Caki2 (cell line): Measurements from ENCODE around the gene FAM228B. TPM values are rescaled to one million over a fixed set of nuclear protein-coding genes. Genes with fewer than 3 reads are reported as not detected.
"Not testable (repeated sequence)": the region's sequence is repeated elsewhere in the genome, so short reads cannot be mapped to it uniquely, and the experiment has no call there.

Source experiments
- DNase-seq: peaks from one replicate; pipeline ENCODE4 v3.0.0-alpha.2; 2015; ENCODE audit warnings: low read depth
- in situ Hi-C: cut with HindIII; loops from 2 replicates; pipeline ENCODE4 v1.10.0; 2016; ENCODE audit warnings: low sequenced_read_pairs, low pct_unique_long_range_greater_than_20kb, mixed read lengths
- total RNA-seq: library from RNA; depleted of rRNA; stranded (reverse); fragments of >200 nt; shearing (Covaris generic); gene quantifications from 2 replicates; pipeline ENCODE4 v1.2.3, GENCODE V29; 2014; ENCODE audit warnings: low replicate concordance

The FAM228B gene
- total RNA-seq, 1 experiment from 2014 or later = 12.1 TPM

- in situ Hi-C loops, DNase-seq: not testable (repeated sequence)
Observed at GRCh38 chr2:24095171-24095677, 28.0 kb upstream of the FAM228B start.

DNA sequence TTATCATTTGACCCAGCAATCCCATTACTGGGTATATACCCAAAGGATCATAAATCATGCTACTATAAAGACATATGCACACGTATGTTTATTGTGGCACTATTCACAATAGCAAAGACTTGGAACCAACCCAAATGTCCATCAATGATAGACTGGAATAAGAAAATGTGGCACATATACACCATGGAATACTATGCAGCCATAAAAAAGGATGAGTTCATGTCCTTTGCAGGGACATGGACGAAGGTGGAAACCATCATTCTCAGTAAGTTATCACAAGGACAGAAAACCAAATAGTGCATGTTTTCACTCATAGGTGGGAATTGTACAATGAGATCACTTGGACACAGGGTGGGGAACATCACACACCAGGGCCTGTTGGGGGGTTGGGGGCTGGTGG is 22.5 kb upstream of the FAM228B start:
- DNase-seq, in situ Hi-C loops: not testable (repeated sequence)

DNA sequence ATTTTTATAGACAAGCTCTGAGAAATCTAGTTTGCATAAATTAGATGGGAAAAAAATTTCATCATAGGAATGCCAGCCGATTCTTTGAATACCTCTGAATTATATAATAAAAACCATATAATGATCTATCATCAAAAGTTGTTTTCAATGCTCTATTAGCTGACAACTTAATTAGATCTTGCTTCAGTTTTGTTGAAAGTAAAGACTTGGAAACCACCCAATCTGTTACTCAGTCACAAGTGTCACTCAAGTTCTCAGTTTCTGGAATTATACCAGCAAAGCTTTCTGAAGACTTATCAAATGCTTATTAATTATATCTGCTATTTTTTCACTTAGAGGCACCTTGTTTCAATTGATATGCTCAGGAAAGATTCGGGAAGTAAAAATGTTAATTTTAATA is 21.3 kb upstream of the FAM228B start:
- in situ Hi-C loops = no loop called here
- DNase-seq = no peak

GRCh38 chr2:24102677-24103076 is 20.6 kb upstream of the FAM228B start:
- in situ Hi-C loops = no loop called here
- no peak for DNase-seq

- in situ Hi-C loops = no loop called here
- DNase-seq = no peak
Observed at GRCh38 chr2:24104110-24104650, 19.1 kb upstream of the FAM228B start.

DNA sequence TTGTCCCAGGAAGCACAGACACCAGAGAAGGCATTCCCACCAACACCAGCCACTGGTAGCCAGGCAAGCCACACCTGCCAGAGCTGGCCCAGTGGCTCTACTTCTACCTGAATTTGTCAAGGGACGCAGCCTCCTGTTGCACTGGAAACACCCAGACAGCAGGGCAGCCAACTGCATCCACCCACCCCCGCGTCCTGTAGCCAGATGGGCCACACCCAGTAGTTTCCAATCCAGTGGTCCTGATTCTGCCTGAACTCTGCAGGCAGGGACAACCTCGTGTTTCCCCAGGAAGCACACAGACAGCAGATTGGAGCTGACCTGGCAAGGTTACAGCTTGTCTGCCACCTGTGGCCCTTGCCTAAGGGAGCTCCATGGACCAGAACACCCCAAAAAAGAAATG is 18.4 kb upstream of the FAM228B start:
- DNase-seq = peak; percentile 60
- in situ Hi-C loops = no loop called here

DNA sequence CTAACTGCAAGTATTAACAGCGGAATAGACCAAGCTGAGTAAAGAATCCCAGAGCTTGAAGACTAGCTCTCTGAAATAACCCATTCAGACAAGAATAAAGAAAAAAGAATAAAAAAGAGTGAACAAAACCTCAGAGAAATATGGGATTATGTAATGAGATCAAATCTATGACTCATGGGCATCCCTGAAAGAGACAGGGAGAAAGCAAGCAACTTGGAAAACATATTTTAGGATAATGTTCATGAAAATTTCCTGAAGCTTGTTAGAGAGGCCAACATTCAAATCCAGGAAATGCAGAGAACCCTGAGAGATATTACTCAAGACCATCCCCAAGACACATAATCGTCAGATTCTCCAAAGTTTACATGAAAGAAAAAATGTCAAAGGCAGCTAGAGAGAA is 17.5 kb upstream of the FAM228B start:
- in situ Hi-C loops = no loop called here
- DNase-seq = no peak

GRCh38 chr2:24106786-24107185 is 16.5 kb upstream of the FAM228B start:
- in situ Hi-C loops = no loop called here

DNA sequence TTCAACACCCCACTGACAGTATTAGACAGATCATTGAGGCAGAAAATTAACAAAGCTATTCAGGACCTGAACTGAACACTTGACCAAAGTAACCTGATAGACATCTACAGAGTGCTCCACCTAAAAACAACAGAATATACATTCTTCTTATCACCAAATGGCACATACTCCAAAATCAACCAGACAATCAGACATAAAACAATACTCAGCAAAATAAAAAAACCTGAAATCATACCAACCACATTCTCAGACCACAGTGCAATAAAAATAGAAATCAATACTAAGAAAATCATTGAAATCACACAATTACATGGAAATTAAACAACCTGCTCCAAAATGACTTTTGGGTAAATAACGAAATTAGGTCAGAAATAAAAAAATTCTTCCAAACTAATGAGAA is 15.9 kb upstream of the FAM228B start:
- in situ Hi-C loops = no loop called here

More at GRCh38 chr2:24106786-24107185, 16.5 kb upstream of the FAM228B start:
- no peak for DNase-seq

GRCh38 chr2:24109431-24109830 is 13.8 kb upstream of the FAM228B start:
- in situ Hi-C loops, DNase-seq: not testable (repeated sequence)

More for the DNA sequence above, 15.9 kb upstream of the FAM228B start:
- no peak for DNase-seq

DNA sequence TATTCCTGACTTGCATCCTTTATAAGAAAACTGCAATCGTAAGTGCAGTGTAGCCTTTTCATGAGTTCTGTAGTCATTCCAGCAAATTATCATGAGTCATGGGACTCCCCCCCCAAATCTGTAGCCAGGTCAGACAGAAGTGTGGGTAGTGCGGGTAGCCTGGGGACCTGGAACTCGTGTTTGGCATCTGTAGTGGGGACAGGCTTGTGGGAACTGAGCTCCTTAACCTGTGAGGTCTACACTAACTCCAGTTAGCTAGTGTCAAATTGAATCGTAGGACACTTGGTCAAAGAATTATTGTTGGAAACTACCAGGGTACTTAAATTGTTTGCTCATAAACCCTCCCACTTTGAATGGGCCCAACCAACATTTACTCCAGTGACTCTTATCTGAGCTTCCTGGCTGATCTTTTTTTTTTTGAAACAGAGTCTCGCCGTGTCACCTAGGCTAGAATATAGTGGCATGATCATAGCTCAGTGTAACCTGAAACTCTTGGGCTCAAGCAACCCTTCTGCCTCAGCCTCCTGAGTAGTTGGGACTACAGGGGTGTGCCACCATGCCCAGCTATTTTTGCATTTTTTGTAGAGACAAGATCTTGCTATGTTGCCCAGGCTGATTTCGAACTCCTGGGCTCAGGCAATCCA is 12.5 kb upstream of the FAM228B start:
- in situ Hi-C loops = no loop called here
- DNase-seq = peak; percentile 52

GRCh38 chr2:24111407-24111901 is 11.8 kb upstream of the FAM228B start:
- in situ Hi-C loops = no loop called here
- DNase-seq = peak; percentile 81

DNA sequence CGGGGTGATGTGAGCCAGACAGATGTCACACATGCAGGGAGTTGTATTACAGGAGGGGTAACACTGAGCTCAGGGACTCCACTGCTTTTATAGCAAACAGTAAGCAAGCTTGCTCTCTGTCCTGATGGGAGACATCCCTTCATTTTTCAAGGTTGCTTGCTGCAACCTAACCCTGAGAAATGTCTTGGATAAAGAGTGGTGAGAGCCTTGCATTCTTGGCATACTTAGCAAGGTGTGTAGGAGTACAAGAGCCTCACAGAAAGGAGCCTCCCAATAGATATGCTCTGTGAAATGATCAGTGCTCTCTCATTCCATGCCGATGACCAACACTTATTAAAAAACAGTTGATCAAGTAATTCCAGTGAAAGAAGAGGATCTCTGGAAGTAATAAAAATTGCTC is 8.2 kb upstream of the FAM228B start:
- in situ Hi-C loops = no loop called here
- peak; percentile 56 for DNase-seq

DNA sequence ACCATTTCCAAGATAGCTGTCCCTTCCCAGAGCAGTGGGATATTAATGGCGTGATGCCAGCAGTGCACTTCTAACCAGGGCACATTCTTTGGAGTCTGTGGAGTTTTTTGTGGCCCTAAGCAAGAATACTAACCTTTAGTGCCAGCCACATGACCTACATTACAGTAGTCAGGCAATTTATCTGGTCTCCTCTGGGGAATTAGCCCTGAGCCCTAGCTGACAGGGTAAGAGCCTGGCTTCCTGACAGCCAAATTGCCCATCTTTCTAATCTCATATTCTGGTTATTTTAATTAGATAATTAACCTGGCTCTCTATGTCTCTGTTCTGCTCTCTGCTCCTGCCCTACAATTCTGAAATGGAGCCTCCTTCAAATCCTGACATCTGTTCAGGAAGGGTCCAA is 5.4 kb upstream of the FAM228B start:
- in situ Hi-C loops = no loop called here
- no peak for DNase-seq

DNA sequence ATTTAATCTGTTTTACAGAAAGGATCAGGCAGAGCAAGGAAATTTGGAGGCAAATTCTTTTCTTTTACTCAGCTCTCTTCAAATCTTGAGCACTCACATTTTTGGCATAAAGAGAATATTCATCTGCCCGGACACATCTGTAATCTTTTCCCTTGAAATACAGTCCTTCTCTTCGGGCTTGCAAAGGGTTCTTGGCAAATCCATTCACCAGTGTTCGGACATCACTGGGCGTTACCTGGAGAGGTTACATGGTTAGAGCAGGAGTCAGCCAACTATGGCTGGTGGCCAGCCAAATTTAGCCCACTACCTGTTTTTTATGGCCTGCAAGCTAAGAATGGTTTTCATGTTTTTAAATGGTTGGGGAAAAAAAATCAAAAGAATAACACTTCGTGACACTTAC is 2.2 kb upstream of the FAM228B start:
- in situ Hi-C loops = no loop called here
- DNase-seq = no peak

GRCh38 chr2:24121469-24121868 is 1.8 kb upstream of the FAM228B start:
- DNase-seq = no peak
- in situ Hi-C loops = no loop called here

- in situ Hi-C loops = no loop called here
- no peak for DNase-seq
Observed at GRCh38 chr2:24122366-24123194, 689 bp upstream of the FAM228B start.

GRCh38 chr2:24123922-24124580 is 782 bp downstream of the FAM228B start:
- peak; percentile 76 for DNase-seq
- in situ Hi-C loops = no loop called here

DNA sequence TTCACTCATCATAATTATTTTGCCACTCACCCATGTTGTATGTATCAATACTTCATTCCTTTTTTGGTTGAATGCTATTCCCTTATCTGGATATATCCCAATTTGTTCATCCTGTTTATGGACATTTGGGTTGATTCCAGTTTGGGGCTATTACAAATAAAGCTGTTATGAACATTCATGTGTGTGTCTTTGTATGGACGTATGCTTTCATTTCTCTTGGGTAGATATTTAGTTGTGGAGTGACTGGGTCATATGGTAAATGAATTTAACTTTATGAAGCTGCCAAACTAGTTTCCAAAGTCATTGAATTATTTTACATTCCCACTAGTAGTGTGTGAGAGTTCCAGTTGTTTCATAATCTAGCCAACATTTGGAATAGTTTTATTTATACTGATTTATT is 2.7 kb downstream of the FAM228B start:
- in situ Hi-C loops = no loop called here
- no peak for DNase-seq
